ENCODE results near the gene CTNNA2. TPM values are rescaled to one million over a fixed set of nuclear protein-coding genes. Genes with fewer than 3 reads are reported as not detected.

Gene CTNNA2
- polyA plus RNA-seq, 1 of the 3 experiments (the other 2 are of a cell fraction) = 0.30 TPM

- WGBS (ENCODE audit: low lambda C conversion rate) = 13% methylated on average over 3 of the region's 3 CpGs
- H3K9me3 ChIP-seq = no peaks in the 10 kb centered on the region
- H3K36me3 ChIP-seq (replicated peaks in 1 of 2; ENCODE audit: control insufficient read depth in 1 of 2, insufficient read depth in 2 of 2, low read length in 1 of 2) = no peaks in the 10 kb centered on the region
- no peak overlapping the region for H3K27ac ChIP-seq (ENCODE audit: low read depth in 2 of 2, low read length in 1 of 2)
- H3K4me2 ChIP-seq = no peak overlapping the region
- H3K27me3 ChIP-seq (ENCODE audit: insufficient read depth) = no peaks in the 10 kb centered on the region
- H3K9me2 ChIP-seq = no peaks in the 10 kb centered on the region
- no peaks in the 10 kb centered on the region for H4K20me1 ChIP-seq (ENCODE audit: insufficient read depth)
- no peaks in the 10 kb centered on the region for H3K79me2 ChIP-seq (ENCODE audit: insufficient read depth)
- no peaks in the 10 kb centered on the region for H3K4me1 ChIP-seq (ENCODE audit: control insufficient read depth in 1 of 2, insufficient read depth in 2 of 2, low read depth in 1 of 2, low read length in 1 of 2)
- H3K9ac ChIP-seq = no peak overlapping the region
- H3K4me3 ChIP-seq (ENCODE audit: low read depth in 2 of 2, low read length in 1 of 2) = no peak overlapping the region; a peak in 1 of 4 replicates
- ChIA-PET CTCF (no interaction called here), POLR2A (no interaction called here)
- H2AFZ ChIP-seq (ENCODE audit: low read depth) = no peak overlapping the region
- DNase-seq = no peak
- no peaks in the 10 kb centered on the region for H3F3A ChIP-seq (replicated peaks; ENCODE audit: insufficient read depth)
- TF ChIP-seq SIN3A (IDR thresholded peaks at IDR 0.05; ENCODE audit: borderline replicate concordance, low read depth, low read length) (no peak), MXI1 (IDR thresholded peaks at IDR 0.05; ENCODE audit: low read depth, low read length) (no peak), ZBTB33 (IDR thresholded peaks at IDR 0.05; ENCODE audit: borderline replicate concordance, low read depth) (no peak), EZH2phosphoT487 (IDR thresholded peaks at IDR 0.05; ENCODE audit: borderline replicate concordance, low read depth) (no peak), MEF2A (IDR thresholded peaks at IDR 0.05; ENCODE audit: borderline replicate concordance, low read depth) (no peak), TCF12 (IDR thresholded peaks at IDR 0.05) (no peak), FOXM1 (IDR thresholded peaks at IDR 0.05; ENCODE audit: low read depth) (no peak), JUND (IDR thresholded peaks at IDR 0.05) (no peak)
Observed at GRCh38 chr2:79487399-79487798, 25.5 kb upstream of the CTNNA2 start.

- Histone ChIP-seq H4K20me1 (ENCODE audit: insufficient read depth) (no peaks in the 10 kb centered on the region), H2AFZ (ENCODE audit: low read depth) (no peak overlapping the region), H3K4me1 (ENCODE audit: control insufficient read depth in 1 of 2, insufficient read depth in 2 of 2, low read depth in 1 of 2, low read length in 1 of 2) (peaks cover 0 to 5% of the 10 kb centered on the region in 2 experiments; a peak in 2 of 4 replicates), H3K9ac (no peak overlapping the region), H3K27ac (ENCODE audit: low read depth in 2 of 2, low read length in 1 of 2) (no peak overlapping the region), H3K9me3 (no peaks in the 10 kb centered on the region), H3K9me2 (no peaks in the 10 kb centered on the region), H3K36me3 (replicated peaks in 1 of 2; ENCODE audit: control insufficient read depth in 1 of 2, insufficient read depth in 2 of 2, low read length in 1 of 2) (no peaks in the 10 kb centered on the region), H3K79me2 (ENCODE audit: insufficient read depth) (no peaks in the 10 kb centered on the region), H3K27me3 (ENCODE audit: insufficient read depth) (no peaks in the 10 kb centered on the region), H3K4me2 (no peak overlapping the region), H3K4me3 (ENCODE audit: low read depth in 2 of 2, low read length in 1 of 2) (no peak overlapping the region), H3F3A (replicated peaks; ENCODE audit: insufficient read depth) (no peaks in the 10 kb centered on the region)
- no peak for TF ChIP-seq ZBTB33 (IDR thresholded peaks at IDR 0.05; ENCODE audit: borderline replicate concordance, low read depth)
- TF ChIP-seq MEF2A (IDR thresholded peaks at IDR 0.05; ENCODE audit: borderline replicate concordance, low read depth) = no peak
- no peak for TF ChIP-seq SIN3A (IDR thresholded peaks at IDR 0.05; ENCODE audit: borderline replicate concordance, low read depth, low read length)
- TF ChIP-seq ELF1 (IDR thresholded peaks at IDR 0.05) = no peak
- TF ChIP-seq RXRA (IDR thresholded peaks at IDR 0.05; ENCODE audit: borderline replicate concordance, low read depth) = no peak
- no peak for TF ChIP-seq CHD2 (IDR thresholded peaks at IDR 0.05; ENCODE audit: low read length, partially characterized antibody)
- no peak for TF ChIP-seq NFIC (IDR thresholded peaks at IDR 0.05; ENCODE audit: borderline replicate concordance)
- TF ChIP-seq REST (IDR thresholded peaks at IDR 0.05; ENCODE audit: low read depth, low read length) = peak; percentile 90
- 86% methylated on average over 16 of the region's 16 CpGs for WGBS (ENCODE audit: low lambda C conversion rate)
- CTCF ChIA-PET = interaction anchor here (1.1 kb wide), 1 partner anchor 344 kb away, joined by 4 read pairs; no protein-coding TSS in a partner anchor
- POLR2A ChIA-PET = no interaction called here
- DNase-seq = no peak
Observed at GRCh38 chr2:79511320-79511951, 1.4 kb upstream of the CTNNA2 start.

Measured in SK-N-SH (cell line).